GM19239 (cell line): ENCODE data around the gene CYTH3.
A peak's percentile ranks its signal among the peaks of the same experiment; 100 is the strongest.
"Not testable (repeated sequence)": the region's sequence is repeated elsewhere in the genome, so short reads cannot be mapped to it uniquely, and the experiment has no call there.

ENCODE experiments used
- DNase-seq: peaks from one replicate; pipeline ENCODE4 v3.0.0; 2011; ENCODE audit warnings: low spot score; ENCODE audit not compliant: insufficient read length
- FAIRE-seq: peaks from 2 replicates; lab custom pipeline; 2011; peaks lifted over from hg19 to GRCh38; lab: Jason Lieb, UNC

The CYTH3 gene

GRCh38 chr7:6234384-6234783 is 38.0 kb downstream of the CYTH3 start:
- FAIRE-seq (no peak), DNase-seq (no peak)

GRCh38 chr7:6232534-6232933 is 39.9 kb downstream of the CYTH3 start:
- DNase-seq (no peak), FAIRE-seq (no peak)

GRCh38 chr7:6232116-6232515 is 40.3 kb downstream of the CYTH3 start:
- FAIRE-seq: no peak

GRCh38 chr7:6231184-6231583 is 41.2 kb downstream of the CYTH3 start:
- FAIRE-seq: no peak
- no peak for DNase-seq

More at GRCh38 chr7:6232116-6232515, 40.3 kb downstream of the CYTH3 start:
- DNase-seq: no peak

- not testable (repeated sequence) for FAIRE-seq, DNase-seq
Measured at GRCh38 chr7:6229284-6229683, 43.1 kb downstream of the CYTH3 start.

- no peak for FAIRE-seq
- DNase-seq: peak; percentile 44
Measured at GRCh38 chr7:6228361-6229229, 43.8 kb downstream of the CYTH3 start.

- FAIRE-seq: no peak
- no peak for DNase-seq
Measured at GRCh38 chr7:6227294-6227846, 45.1 kb downstream of the CYTH3 start.

GRCh38 chr7:6226194-6226799 is 46.1 kb downstream of the CYTH3 start:
- no peak for DNase-seq
- no peak for FAIRE-seq

GRCh38 chr7:6223411-6223810 is 49.0 kb downstream of the CYTH3 start:
- FAIRE-seq, DNase-seq: not testable (repeated sequence)

GRCh38 chr7:6223010-6223409 is 49.4 kb downstream of the CYTH3 start:
- FAIRE-seq, DNase-seq: not testable (repeated sequence)

GRCh38 chr7:6221340-6222319 is 50.8 kb downstream of the CYTH3 start:
- FAIRE-seq (no peak), DNase-seq (no peak)

- DNase-seq (no peak), FAIRE-seq (no peak)
Measured at GRCh38 chr7:6218329-6218728, 54.1 kb downstream of the CYTH3 start.

- FAIRE-seq (no peak), DNase-seq (no peak)
Measured at GRCh38 chr7:6212008-6212407, 60.4 kb downstream of the CYTH3 start.

GRCh38 chr7:6210621-6211372 is 61.6 kb downstream of the CYTH3 start:
- DNase-seq (no peak), FAIRE-seq (no peak)

- no peak for FAIRE-seq
- no peak for DNase-seq
Measured at GRCh38 chr7:6209340-6209739, 63.1 kb downstream of the CYTH3 start.

- DNase-seq (no peak), FAIRE-seq (no peak)
Measured at GRCh38 chr7:6208573-6209328, 63.7 kb downstream of the CYTH3 start.

GRCh38 chr7:6205971-6206660 is 66.3 kb downstream of the CYTH3 start:
- DNase-seq: no peak
- FAIRE-seq: peak; percentile 4

- DNase-seq: no peak
- FAIRE-seq: no peak
Measured at GRCh38 chr7:6203381-6203780, 69.0 kb downstream of the CYTH3 start.
